Esophagus muscularis mucosa (tissue), 4 donors: Measurements from ENCODE around the gene SIPA1L2.
A peak's percentile ranks its signal among the peaks of the same experiment; 100 is the strongest.

Experiments
- EP300 ChIP-seq: sonication (generic); formaldehyde crosslinking; IDR thresholded peaks from one replicate; pipeline ENCODE4 v1.6.1; 2017; ENCODE audit warnings: antibody characterized with exemption
- POLR2A ChIP-seq: fragments of 450-650 bp; IDR thresholded peaks from one replicate; pipeline ENCODE4 v1.6.1; 2017; ENCODE audit warnings: antibody characterized with exemption, moderate library complexity, mild to moderate bottlenecking, low read depth
- POLR2AphosphoS5 ChIP-seq, 2 donors: sonication (generic); formaldehyde crosslinking; IDR thresholded peaks; one replicate each; pipeline ENCODE4 v1.6.1; 2017; ENCODE audit warnings: antibody characterized with exemption in 2 of 2
- TF ChIP-seq, protein P1 (sequence below), 3 experiments: fragments of 200-600 bp in 2 of 3; fragments of 450-650 bp in 1 of 3; sonication (generic) in 2 of 3; IDR thresholded peaks; one replicate each; pipeline ENCODE4 v1.5.1; 2017 to 2019; ENCODE audit warnings: antibody characterized with exemption in 3 of 3, mild to moderate bottlenecking in 2 of 3, moderate library complexity in 1 of 3

DNA sequence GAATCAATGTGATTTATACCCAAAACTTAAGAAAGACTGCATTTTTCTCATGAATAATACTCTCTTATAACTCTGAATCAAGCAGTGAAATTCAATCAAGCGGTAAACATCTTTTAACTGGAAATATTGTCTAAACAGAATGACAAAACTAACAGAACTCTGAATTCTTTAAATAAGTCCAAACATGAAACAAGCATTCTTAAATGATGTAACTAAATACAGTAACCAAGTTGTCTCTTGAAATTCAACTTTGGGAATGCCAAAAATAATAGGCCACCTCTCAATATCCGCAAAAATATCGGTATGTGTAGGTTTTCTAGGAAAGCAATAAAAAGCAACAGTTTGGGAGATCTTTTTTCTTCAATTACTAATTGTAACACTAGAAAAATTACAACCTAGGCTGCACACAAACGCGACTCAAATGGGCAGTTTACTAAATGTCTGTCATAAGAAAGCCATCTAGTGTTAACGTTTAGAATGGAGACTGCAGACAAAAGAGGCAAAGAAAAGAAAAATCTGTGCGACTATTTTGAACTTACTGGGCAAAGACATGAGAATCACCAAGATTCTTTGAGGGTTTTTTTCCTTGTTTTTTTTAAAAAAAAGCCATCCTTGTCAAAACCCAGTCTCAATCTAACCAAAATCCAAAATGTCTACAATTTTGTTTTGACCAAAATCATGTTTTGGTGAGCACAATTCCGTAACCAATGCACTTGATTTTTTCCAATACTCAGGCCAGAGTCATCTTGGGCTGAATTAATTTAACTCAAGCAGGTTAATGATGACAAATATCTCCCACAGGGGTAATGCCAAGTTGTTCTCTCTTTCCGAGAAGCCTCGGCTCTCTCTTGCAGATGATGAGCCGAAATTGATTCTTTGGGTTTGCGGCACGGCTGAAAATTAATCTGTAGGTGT is 1.3 kb downstream of the SIPA1L2 start:
- TF ChIP-seq, protein P1, sequence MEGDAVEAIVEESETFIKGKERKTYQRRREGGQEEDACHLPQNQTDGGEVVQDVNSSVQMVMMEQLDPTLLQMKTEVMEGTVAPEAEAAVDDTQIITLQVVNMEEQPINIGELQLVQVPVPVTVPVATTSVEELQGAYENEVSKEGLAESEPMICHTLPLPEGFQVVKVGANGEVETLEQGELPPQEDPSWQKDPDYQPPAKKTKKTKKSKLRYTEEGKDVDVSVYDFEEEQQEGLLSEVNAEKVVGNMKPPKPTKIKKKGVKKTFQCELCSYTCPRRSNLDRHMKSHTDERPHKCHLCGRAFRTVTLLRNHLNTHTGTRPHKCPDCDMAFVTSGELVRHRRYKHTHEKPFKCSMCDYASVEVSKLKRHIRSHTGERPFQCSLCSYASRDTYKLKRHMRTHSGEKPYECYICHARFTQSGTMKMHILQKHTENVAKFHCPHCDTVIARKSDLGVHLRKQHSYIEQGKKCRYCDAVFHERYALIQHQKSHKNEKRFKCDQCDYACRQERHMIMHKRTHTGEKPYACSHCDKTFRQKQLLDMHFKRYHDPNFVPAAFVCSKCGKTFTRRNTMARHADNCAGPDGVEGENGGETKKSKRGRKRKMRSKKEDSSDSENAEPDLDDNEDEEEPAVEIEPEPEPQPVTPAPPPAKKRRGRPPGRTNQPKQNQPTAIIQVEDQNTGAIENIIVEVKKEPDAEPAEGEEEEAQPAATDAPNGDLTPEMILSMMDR (IDR thresholded peaks at IDR 0.05), result peak in 2 of 3 experiments; percentile 22 to 43
- no peak for TF ChIP-seq POLR2AphosphoS5 (IDR thresholded peaks at IDR 0.05)
- no peak for TF ChIP-seq POLR2A
- TF ChIP-seq EP300, result no peak
